H1 (cell line): Measurements from ENCODE around the gene CNPY2. TPM values are rescaled to one million over a fixed set of nuclear protein-coding genes. Genes with fewer than 3 reads are reported as not detected.

Experiments
- CTCF ChIA-PET: fragments of 300-600 bp; sonication (Branson Sonifier 250); formaldehyde crosslinking; loops from one replicate; lab custom pipeline; 2021; ENCODE audit not compliant: partially characterized antibody; lab: Charles Lee
- POLR2A ChIA-PET: fragments of 300-600 bp; sonication (Branson Sonifier 250); formaldehyde crosslinking; loops from one replicate; lab custom pipeline; 2021; ENCODE audit warnings: inconsistent platforms; ENCODE audit not compliant: partially characterized antibody; lab: Charles Lee
- DNase-seq, 2 experiments: peaks; one replicate each; pipeline versions ENCODE4 v3.0.0 to v3.0.0-alpha.2; 2010 to 2022; ENCODE audit warnings: low spot score in 2 of 2, low read depth in 1 of 2, mixed read lengths in 1 of 2
- FAIRE-seq: peaks from 2 replicates; lab custom pipeline; 2011; peaks lifted over from hg19 to GRCh38; lab: Jason Lieb, UNC
- H2AFZ ChIP-seq: 2 replicates; pipeline ENCODE4 v1.8.1; 2012; ENCODE audit warnings: low read length, inconsistent platforms
- H2AK5ac ChIP-seq: 2 replicates; pipeline ENCODE4 v1.6.1; 2013; ENCODE audit warnings: low read depth, low read length
- H2BK120ac ChIP-seq: replicated peaks from 2 replicates; pipeline ENCODE3; 2013; ENCODE audit warnings: low read depth, low read length, inconsistent platforms
- H2BK12ac ChIP-seq: 2 replicates; pipeline ENCODE4 v1.6.1; 2013; ENCODE audit warnings: low read depth, low read length
- H2BK15ac ChIP-seq: 2 replicates; pipeline ENCODE4 v1.6.1; 2013; ENCODE audit warnings: low read length
- H2BK20ac ChIP-seq: 2 replicates; pipeline ENCODE4 v1.6.1; 2013; ENCODE audit warnings: low read length
- H2BK5ac ChIP-seq: 2 replicates; pipeline ENCODE4 v1.6.1; 2013; ENCODE audit warnings: low read depth, low read length
- H3K14ac ChIP-seq: 2 replicates; pipeline ENCODE4 v1.6.1; 2013; ENCODE audit warnings: inconsistent platforms; ENCODE audit not compliant: insufficient read length
- H3K18ac ChIP-seq: 2 replicates; pipeline ENCODE4 v1.6.1; 2013; ENCODE audit warnings: low read length; ENCODE audit errors: extremely low read depth
- H3K23ac ChIP-seq: 2 replicates; pipeline ENCODE4 v1.6.1; 2013; ENCODE audit warnings: inconsistent platforms; ENCODE audit not compliant: insufficient read length
- H3K23me2 ChIP-seq: 2 replicates; pipeline ENCODE4 v1.6.1; 2013; ENCODE audit warnings: low read depth, low read length
- H3K27ac ChIP-seq: 2 replicates; pipeline ENCODE4 v1.6.1; 2011; ENCODE audit warnings: low read depth, low read length, inconsistent platforms
- H3K27me3 ChIP-seq, 4 experiments: replicated peaks in 1 of 4; 1 replicate in 1 of 4; 2 replicates in 3 of 4; pipeline versions ENCODE4 v1.6.1 to v1.8.1; 2011 to 2013; ENCODE audit warnings: low read length in 3 of 4, mild to moderate bottlenecking in 3 of 4, inconsistent platforms in 2 of 4, mixed read lengths in 2 of 4, moderate library complexity in 1 of 4; ENCODE audit not compliant: control insufficient read depth in 3 of 4, insufficient read depth in 3 of 4; ENCODE audit errors: extremely low read depth in 1 of 4
- H3K36me3 ChIP-seq, 4 experiments: 2 replicates each; pipeline versions ENCODE4 v1.6.1 to v1.8.1; 2011 to 2013; ENCODE audit warnings: mild to moderate bottlenecking in 4 of 4, low read length in 3 of 4, moderate library complexity in 2 of 4, control low read depth in 1 of 4, inconsistent platforms in 1 of 4; ENCODE audit not compliant: insufficient read depth in 4 of 4, control insufficient read depth in 2 of 4
- H3K4ac ChIP-seq: replicated peaks from 2 replicates; pipeline ENCODE3; 2013; ENCODE audit warnings: low read length, low read depth, mixed read lengths, inconsistent platforms; ENCODE audit not compliant: insufficient read length
- H3K4me1 ChIP-seq, 4 experiments: replicated peaks in 1 of 4; 1 replicate in 1 of 4; 2 replicates in 3 of 4; pipeline versions ENCODE4 v1.6.1 to v1.8.1; 2011 to 2013; ENCODE audit warnings: low read length in 3 of 4, inconsistent platforms in 2 of 4, mixed read lengths in 1 of 4; ENCODE audit not compliant: insufficient read depth in 4 of 4, control insufficient read depth in 3 of 4
- H3K4me2 ChIP-seq, 2 experiments: 2 replicates each; pipeline versions ENCODE4 v1.6.1 to v1.8.1; 2011 to 2013; ENCODE audit warnings: low read depth in 2 of 2, low read length in 2 of 2, control low read depth in 1 of 2, inconsistent platforms in 1 of 2, mild to moderate bottlenecking in 1 of 2; ENCODE audit not compliant: insufficient read depth in 1 of 2
- H3K4me3 ChIP-seq, 4 experiments: fragments of 200-600, 300-600 bp in 1 of 4; sonication (generic), shearing (Covaris generic), sonication (Bioruptor Twin) in 1 of 4; 2 replicates each; pipeline versions ENCODE4 v1.5.1 to v1.8.1; 2011 to 2016; ENCODE audit warnings: low read length in 4 of 4, low read depth in 3 of 4, control low read depth in 2 of 4, inconsistent platforms in 2 of 4, mild to moderate bottlenecking in 2 of 4, mixed read lengths in 1 of 4, moderate library complexity in 1 of 4; ENCODE audit not compliant: insufficient read depth in 2 of 4; ENCODE audit errors: extremely low read depth in 1 of 4
- H3K56ac ChIP-seq: replicated peaks from 2 replicates; pipeline ENCODE3; 2013; ENCODE audit warnings: low read depth, mild to moderate bottlenecking, mixed read lengths, low read length, inconsistent platforms; ENCODE audit not compliant: insufficient read length
- H3K79me1 ChIP-seq: 2 replicates; pipeline ENCODE4 v1.6.1; 2013; ENCODE audit warnings: low read depth, low read length, control low read depth
- H3K79me2 ChIP-seq, 2 experiments: 2 replicates each; pipeline versions ENCODE4 v1.6.1 to v1.8.1; 2012 to 2013; ENCODE audit warnings: low read length in 2 of 2, mild to moderate bottlenecking in 2 of 2, inconsistent platforms in 1 of 2; ENCODE audit not compliant: insufficient read depth in 2 of 2, control insufficient read depth in 1 of 2
- H3K9ac ChIP-seq, 4 experiments: replicated peaks in 1 of 4; 1 replicate in 1 of 4; 2 replicates in 3 of 4; pipeline versions ENCODE4 v1.6.1 to v1.8.1; 2011 to 2013; ENCODE audit warnings: low read depth in 3 of 4, low read length in 3 of 4, control low read depth in 2 of 4, mild to moderate bottlenecking in 2 of 4, moderate library complexity in 2 of 4, inconsistent platforms in 1 of 4; ENCODE audit errors: extremely low read depth in 1 of 4
- H3K9me3 ChIP-seq, 2 experiments: 2 replicates each; pipeline versions ENCODE4 v1.6.1 to v1.8.1; 2012 to 2013; ENCODE audit warnings: mild to moderate bottlenecking in 2 of 2, moderate library complexity in 2 of 2, control low read depth in 1 of 2, inconsistent platforms in 1 of 2, low read depth in 1 of 2, low read length in 1 of 2, mixed read lengths in 1 of 2; ENCODE audit not compliant: insufficient read depth in 2 of 2
- H4K20me1 ChIP-seq, 2 experiments: replicated peaks in 1 of 2; 2 replicates each; pipeline versions ENCODE3 to v1.8.1; 2011 to 2013; ENCODE audit warnings: inconsistent platforms in 2 of 2, low read length in 2 of 2, mild to moderate bottlenecking in 1 of 2; ENCODE audit not compliant: insufficient read depth in 2 of 2, control insufficient read depth in 1 of 2
- H4K5ac ChIP-seq: 2 replicates; pipeline ENCODE4 v1.6.1; 2013; ENCODE audit warnings: low read length, low read depth, mixed read lengths, inconsistent platforms; ENCODE audit not compliant: insufficient read length
- H4K8ac ChIP-seq: 2 replicates; pipeline ENCODE4 v1.8.0; 2013; ENCODE audit warnings: mild to moderate bottlenecking, moderate library complexity, low read length, inconsistent platforms; ENCODE audit not compliant: insufficient read depth; ENCODE audit errors: extremely low read depth
- H4K91ac ChIP-seq: replicated peaks from 2 replicates; pipeline ENCODE3; 2013; ENCODE audit warnings: low read length, mixed read lengths, inconsistent platforms; ENCODE audit not compliant: insufficient read length
- GABPA ChIP-seq: IDR thresholded peaks from 2 replicates; pipeline ENCODE4 v1.6.1; 2011; ENCODE audit warnings: mild to moderate bottlenecking, low read length, moderate library complexity, borderline replicate concordance; ENCODE audit not compliant: insufficient read depth
- GTF2F1 ChIP-seq: IDR thresholded peaks from 2 replicates; pipeline ENCODE4 v1.6.1; 2012; ENCODE audit warnings: low read depth, low read length, improper control_type of control experiment, borderline replicate concordance
- HDAC6 ChIP-seq: IDR thresholded peaks from one replicate; pipeline ENCODE4 v1.7.1; 2012; ENCODE audit warnings: low read depth, mild to moderate bottlenecking, inconsistent platforms, low read length, moderate library complexity
- KDM1A ChIP-seq: fragments of 200-600, 300-600 bp; sonication (generic); IDR thresholded peaks from 2 replicates; pipeline ENCODE4 v1.7.1; 2016; ENCODE audit warnings: mild to moderate bottlenecking, low read length, borderline replicate concordance
- RAD21 ChIP-seq, 2 experiments: IDR thresholded peaks in 1 of 2; conservative IDR thresholded peaks in 1 of 2; 2 replicates each; pipeline ENCODE4 v1.6.1; 2011; ENCODE audit warnings: low read depth in 2 of 2, low read length in 2 of 2, improper control_type of control experiment in 1 of 2, inconsistent platforms in 1 of 2, mild to moderate bottlenecking in 1 of 2, moderate library complexity in 1 of 2
- SIN3A ChIP-seq, 2 experiments: IDR thresholded peaks in 1 of 2; conservative IDR thresholded peaks in 1 of 2; 2 replicates each; pipeline ENCODE4 v1.6.1; 2011 to 2012; ENCODE audit warnings: low read length in 2 of 2, improper control_type of control experiment in 1 of 2, low read depth in 1 of 2, mild to moderate bottlenecking in 1 of 2
- TBP ChIP-seq: IDR thresholded peaks from 2 replicates; pipeline ENCODE4 v1.6.1; 2011; ENCODE audit warnings: low read depth, low read length, improper control_type of control experiment
- TEAD4 ChIP-seq: IDR thresholded peaks from 2 replicates; pipeline ENCODE4 v1.6.1; 2012; ENCODE audit warnings: low read depth, low read length, inconsistent platforms, mixed read lengths
- WGBS, 2 experiments: shearing (Covaris generic) in 1 of 2; methylation state at CpG; one replicate each; pipeline versions ENCODE4 v1.1.6 to v1.1.7; 2013 to 2015; ENCODE audit warnings: low lambda C conversion rate in 2 of 2, mixed read lengths in 2 of 2, inconsistent platforms in 1 of 2, low coverage in 1 of 2, missing lambda C conversion rate in 1 of 2; ENCODE audit not compliant: insufficient replicate concordance in 2 of 2, insufficient coverage in 1 of 2, insufficient read length in 1 of 2; ENCODE audit errors: extremely low coverage in 1 of 2, missing lambda C conversion rate in 1 of 2; 5-methylcytosine and 5-hydroxymethylcytosine counted together
- polyA plus RNA-seq, 7 experiments: library from polyadenylated mRNA; depleted of rRNA in 3 of 7; stranded (reverse) in 5 of 7; unstranded in 2 of 7; fragments of >200 nt in 5 of 7; fragments of 200-250 nt in 2 of 7; gene quantifications; 1 replicate in 5 of 7; 2 replicates in 1 of 7; 4 replicates in 1 of 7; pipeline versions ENCODE4 v1.2.1 to v1.2.3, GENCODE V29; 2011 to 2013; ENCODE audit warnings: missing spikeins in 2 of 7, mixed read lengths in 2 of 7
- total RNA-seq: library from RNA; stranded (reverse); fragmentation: NEBNext Ultra II Directional; extraction: Animal tissue kit (Norgen Biotek cat#: 25700); gene quantifications from 2 replicates; pipeline ENCODE4 v1.2.1, GENCODE V29; 2021

CNPY2 gene
- total and polyA plus RNA-seq, 2 of the 8 experiments (the other 6 are each of a cell fraction or from before 2014, with no cell fraction given) = 203 to 281 TPM

DNA sequence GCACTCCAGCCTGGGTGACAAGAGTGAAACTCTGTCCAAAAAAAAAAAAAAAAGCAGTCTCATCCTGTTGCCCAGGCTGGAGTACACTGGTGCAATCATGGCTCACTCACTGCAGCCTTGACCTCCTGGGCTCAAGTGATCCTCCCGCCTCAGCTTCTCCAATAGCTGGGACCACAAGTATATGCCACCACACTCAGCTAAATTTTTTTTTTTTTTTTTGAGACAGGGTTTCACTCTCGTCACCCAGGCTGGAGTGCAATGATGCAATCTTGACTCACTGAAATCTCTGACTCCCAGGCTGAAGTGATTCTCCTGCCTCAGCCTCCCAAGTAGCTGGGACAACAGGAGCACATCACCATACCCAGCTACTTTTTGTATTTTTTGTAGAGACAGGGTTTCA is 5.2 kb upstream of the CNPY2 start:
- Histone ChIP-seq H2AFZ (no peak overlapping the region), H3K9me3 (no peaks in the 10 kb centered on the region), H2BK15ac (no peak overlapping the region), H4K8ac (no peak overlapping the region), H2BK12ac (no peak overlapping the region), H3K4ac (no peak overlapping the region), H3K18ac (no peak overlapping the region), H2BK5ac (no peak overlapping the region), H4K91ac (no peak overlapping the region), H3K4me3 (no peak overlapping the region), H3K27me3 (no peaks in the 10 kb centered on the region), H4K5ac (no peak overlapping the region), H2AK5ac (no peak overlapping the region), H3K36me3 (peaks cover 2 to 15% (median 6%) of the 10 kb centered on the region in 4 experiments; a peak in 6 of 8 replicates), H4K20me1 (no peaks in the 10 kb centered on the region), H2BK120ac (no peak overlapping the region), H3K79me1 (no peaks in the 10 kb centered on the region), H2BK20ac (no peak overlapping the region), H3K79me2 (no peaks in the 10 kb centered on the region), H3K23ac (no peak overlapping the region), H3K4me2 (no peak overlapping the region), H3K4me1 (no peaks in the 10 kb centered on the region), H3K14ac (no peak overlapping the region), H3K23me2 (peaks cover 3% of the 10 kb centered on the region), H3K9ac (no peak overlapping the region), H3K27ac (no peak overlapping the region), H3K56ac (no peak overlapping the region)
- POLR2A ChIA-PET = interaction anchor here (0.7 to 2.1 kb wide), 11 partner anchors 10 to 160 kb away, joined by 3 to 8 read pairs (median 4); partner anchors contain the start of genes IL23A and PAN2
- no peak for FAIRE-seq
- DNase-seq = no peak
- 94% methylated on average over 2 of the region's 2 CpGs; no CpG with 5 or more reads in 1 of the 2 experiments for WGBS, 2 experiments
- CTCF ChIA-PET = interaction anchor here (0.6 to 2.1 kb wide), 6 partner anchors 10 to 156 kb away, joined by 3 to 8 read pairs (median 3); no protein-coding TSS in a partner anchor
- TF ChIP-seq SIN3A (conservative IDR thresholded peaks at IDR 0.05 in 1 of 2, IDR thresholded peaks at IDR 0.05 in 1 of 2; ENCODE audit: low read depth in 1 of 2, low read length in 2 of 2) (no peak), TBP (no peak), GTF2F1 (no peak), TEAD4 (no peak), KDM1A (no peak), HDAC6 (no peak), RAD21 (IDR thresholded peaks at IDR 0.05 in 1 of 2, conservative IDR thresholded peaks at IDR 0.05 in 1 of 2; ENCODE audit: low read depth in 2 of 2, low read length in 2 of 2) (no peak), GABPA (no peak)
